Posterior vena cava (tissue), 2 donors: Measurements from ENCODE around the gene TRDMT1. TPM values are rescaled to one million over a fixed set of nuclear protein-coding genes. Genes with fewer than 3 reads are reported as not detected.

Experiments used
- DNase-seq: peaks from one replicate; pipeline ENCODE4 v3.0.0-alpha.2; 2020; ENCODE audit warnings: low spot score
- intact Hi-C, 2 donors: fragments of 100-400 bp; cut with DNase I; formaldehyde crosslinking; loops; one replicate each; pipeline versions ENCODE4 v1.14.1 to v1.14.2; 2022 to 2023
- total RNA-seq, 2 donors: library from RNA; stranded (reverse); fragmentation: NEBNext Ultra II Directional; extraction: Animal tissue kit (Norgen Biotek cat#: 25700); gene quantifications; one replicate each; pipeline ENCODE4 v1.2.1, GENCODE V29; 2021
- donor health status: DM: yes; HTN: yes; CAD: no.
- donor health status: DM: yes; HTN: yes; CAD: no.

Gene TRDMT1
- total RNA-seq, 2 donors from 2014 or later, result 9.5 to 11.0 TPM

DNA sequence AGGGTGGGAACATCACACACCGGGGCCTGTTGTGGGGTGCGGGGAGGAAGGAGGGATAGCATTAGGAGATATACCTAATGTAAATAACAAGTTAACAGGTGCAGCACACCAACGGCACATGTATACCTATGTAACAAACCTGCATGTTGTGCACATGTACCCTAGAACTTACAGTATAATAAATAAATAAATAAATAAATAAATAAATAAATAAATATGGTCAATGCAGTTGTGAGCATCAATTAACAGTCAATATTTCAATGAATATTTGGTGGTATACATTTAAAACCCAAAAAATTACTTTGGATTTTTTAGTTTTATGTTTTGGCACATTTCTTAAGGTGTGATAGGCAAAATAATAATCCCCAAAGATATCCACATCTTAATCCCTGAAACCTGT is 15.6 kb downstream of the TRDMT1 start:
- intact Hi-C loops, result no loop called here
- DNase-seq, result no peak

DNA sequence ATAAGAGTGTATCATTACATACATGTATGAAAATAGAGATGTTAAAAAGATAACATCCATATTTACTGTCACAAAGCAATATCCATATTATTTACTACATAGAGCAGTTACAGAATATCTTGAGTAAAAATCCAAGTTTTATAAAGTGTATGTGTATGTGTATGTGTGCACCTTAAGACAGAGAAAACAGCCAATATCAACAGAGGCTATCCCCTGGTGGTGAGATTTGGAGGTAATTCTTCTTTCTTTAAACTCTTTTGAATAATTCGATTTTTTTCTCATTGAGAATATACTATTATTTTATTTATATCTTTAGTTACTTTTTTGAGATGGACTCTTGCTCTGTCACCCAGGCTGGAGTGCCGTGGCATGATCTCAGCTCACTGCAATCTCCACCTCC is 18.4 kb downstream of the TRDMT1 start:
- DNase-seq, result no peak
- intact Hi-C loops, result no loop called here

DNA sequence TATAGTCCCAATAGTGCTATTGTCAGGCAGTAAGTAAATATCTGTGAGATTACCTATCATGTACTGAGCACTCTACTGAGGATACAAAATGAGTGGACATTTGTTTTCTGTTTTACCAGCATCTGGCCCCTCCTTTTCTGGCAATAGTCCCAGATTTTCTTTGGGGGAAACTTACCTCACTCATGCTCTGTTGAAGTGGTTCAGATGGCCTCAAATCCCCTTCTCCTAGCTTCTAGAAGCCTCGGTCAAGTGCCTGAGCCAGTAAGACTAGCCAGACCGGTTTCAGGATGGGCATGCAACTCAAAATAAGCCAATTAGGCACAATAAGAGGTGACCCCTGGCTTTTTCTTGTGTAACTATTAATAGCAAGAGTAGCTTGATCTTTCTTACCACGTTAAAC is 19.7 kb downstream of the TRDMT1 start:
- intact Hi-C loops, result no loop called here
- DNase-seq, result no peak

DNA sequence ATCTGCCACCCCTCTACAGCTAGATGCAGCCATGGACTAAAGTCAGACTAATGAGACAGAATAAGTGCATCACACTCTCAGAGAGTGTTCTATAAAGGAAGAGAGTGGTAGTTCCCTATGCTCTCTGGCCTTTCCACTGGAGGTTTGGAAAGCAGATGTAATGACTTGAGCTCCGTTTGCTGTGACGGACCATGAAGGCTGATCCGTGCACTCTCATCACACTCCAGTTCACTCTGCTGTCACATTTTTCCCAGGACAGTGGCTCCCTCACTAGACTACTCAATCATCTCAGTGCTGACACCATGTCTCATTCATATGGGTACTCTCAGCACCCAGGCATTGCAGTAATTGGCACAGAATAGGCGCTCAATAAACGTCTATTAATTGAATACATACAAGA is 20.4 kb downstream of the TRDMT1 start:
- DNase-seq, result no peak
- intact Hi-C loops, result no loop called here

DNA sequence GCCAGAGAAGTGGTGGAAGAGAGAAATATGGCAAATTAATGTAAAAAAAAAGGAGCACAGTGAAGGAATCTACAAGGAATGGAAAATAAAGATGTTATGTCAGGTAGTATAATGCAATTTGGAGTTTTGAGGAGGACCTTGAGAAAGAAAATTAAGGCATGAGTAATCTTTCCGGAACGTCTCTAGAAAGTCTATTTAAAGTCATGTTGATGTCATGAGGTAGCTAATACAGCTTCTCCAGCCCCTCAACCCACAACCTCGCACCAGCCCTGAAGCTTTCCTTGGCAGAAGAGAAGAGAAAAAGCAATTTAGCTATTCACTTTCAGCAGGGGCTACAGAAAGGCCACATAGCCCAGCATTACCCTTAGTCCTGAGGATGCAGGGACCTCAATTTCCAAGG is 22.5 kb downstream of the TRDMT1 start:
- intact Hi-C loops, result no loop called here
- DNase-seq, result no peak

DNA sequence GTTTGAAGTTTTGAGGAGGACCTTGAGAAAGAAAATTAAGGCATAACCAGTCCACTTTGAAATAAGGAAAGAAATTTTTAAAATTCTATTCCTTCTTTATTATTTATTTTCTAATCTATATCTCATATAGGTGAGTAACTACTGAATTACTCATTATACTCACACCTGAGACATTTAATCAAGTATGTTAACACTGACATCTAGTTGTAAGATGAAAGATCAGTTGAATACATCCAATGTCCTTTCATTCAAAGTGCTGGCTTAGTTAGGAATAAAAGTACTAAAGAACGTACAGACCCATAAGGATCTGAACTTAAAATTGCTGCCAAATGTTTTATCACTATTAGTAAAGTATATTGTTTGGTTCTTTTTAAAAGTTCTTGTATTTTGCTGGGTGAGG is 23.5 kb downstream of the TRDMT1 start:
- DNase-seq, result no peak
- intact Hi-C loops, result no loop called here

DNA sequence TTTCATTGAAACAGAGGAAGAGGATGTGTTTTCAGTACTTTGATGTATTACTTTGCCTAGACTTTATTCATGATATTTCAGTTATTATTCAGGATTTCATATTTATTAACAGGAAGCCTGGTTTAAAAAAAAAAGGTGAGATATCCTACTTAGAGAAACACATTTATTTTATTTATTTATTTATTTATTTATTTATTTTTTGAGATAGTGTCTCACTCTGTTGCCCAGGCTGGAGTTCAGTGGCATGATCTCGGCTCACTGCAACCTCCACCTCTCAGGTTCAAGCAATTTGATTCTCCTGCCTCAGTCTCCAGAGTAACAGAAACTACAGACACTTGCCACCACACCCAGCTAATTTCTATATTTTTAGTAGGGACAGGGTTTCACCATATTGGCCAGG is 24.5 kb downstream of the TRDMT1 start:
- DNase-seq, result no peak
- intact Hi-C loops, result no loop called here

DNA sequence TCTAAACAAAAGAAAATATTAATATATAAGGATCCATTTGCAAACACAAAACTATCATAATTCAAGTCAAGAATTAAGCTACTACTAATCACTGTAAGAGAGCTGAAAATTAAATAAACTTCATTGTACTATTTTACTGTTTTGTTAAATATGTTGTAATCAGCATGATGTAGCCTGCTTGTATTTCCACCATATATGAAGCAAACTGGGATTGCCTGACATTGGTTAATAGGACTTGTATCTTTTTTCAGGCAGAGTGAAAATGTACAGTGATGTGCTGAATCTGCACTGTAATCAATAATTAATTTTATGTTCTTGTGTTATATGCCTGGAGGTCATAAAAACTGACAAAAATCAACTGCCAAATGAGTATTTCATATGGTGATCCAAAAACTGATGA is 25.4 kb downstream of the TRDMT1 start:
- no peak for DNase-seq
- intact Hi-C loops, result no loop called here

DNA sequence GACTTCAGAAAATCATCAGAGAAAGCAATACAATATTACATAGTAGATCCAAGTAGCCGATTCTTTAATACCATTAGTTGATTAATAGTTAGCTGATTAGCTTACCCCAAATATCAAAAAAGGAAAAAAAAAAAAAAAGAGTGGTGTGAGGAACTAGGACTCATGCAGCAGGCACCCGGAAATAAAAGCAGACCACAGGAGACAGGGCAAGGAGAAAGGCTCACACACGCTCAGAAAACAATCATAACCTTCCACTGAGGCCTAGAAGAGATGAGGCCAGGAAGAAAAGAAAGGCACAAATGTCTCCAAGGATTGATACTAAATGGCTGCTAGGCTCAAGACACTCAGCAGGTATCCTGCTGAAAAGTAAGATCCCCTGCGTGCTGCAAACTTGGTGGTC is 25.9 kb downstream of the TRDMT1 start:
- DNase-seq, result no peak
- intact Hi-C loops, result no loop called here

DNA sequence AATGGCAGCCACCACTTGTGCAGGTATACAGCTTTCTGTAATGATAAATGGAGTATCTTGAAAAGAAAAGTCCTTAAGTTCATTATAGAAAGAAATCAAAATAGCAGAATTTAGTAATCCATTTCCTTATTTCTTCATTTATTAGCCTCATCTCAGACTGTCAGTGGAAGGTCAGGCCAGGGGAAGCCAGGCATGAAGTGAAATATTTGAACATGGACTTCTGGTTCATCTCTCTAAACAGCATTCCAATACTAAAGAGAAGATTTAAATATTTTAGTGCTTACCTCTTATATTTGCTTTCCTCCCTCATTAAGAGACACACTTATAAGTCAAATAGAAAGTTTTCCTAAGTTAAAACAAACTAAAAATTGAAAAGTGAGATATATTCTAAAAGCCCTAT is 26.8 kb downstream of the TRDMT1 start:
- intact Hi-C loops, result no loop called here
- DNase-seq, result no peak

DNA sequence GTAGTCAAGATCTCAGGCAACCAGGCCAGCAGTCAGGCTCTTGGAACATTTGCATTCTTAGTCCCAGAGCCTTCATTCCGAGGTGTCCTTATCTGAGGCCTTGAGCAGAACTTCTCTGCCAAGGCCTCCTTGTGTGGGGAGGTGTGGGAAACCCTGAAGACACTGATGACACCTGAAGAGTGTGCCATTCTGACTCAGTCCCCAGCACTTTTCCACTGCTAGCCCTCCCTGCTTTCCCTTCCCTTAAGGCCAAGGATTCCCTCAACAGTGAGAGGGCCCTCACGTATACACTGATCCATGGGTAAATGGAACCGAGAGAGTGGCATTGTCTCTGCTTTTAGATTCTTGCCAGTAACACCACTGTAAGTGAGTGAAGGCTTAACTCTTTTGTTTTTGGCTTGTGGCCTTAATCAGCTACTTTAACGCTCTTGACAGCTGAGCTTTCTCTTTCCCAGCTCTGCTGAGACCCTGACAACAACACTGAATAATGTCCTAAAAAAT is 30.3 kb downstream of the TRDMT1 start:
- intact Hi-C loops, result no loop called here
- DNase-seq, result no peak

DNA sequence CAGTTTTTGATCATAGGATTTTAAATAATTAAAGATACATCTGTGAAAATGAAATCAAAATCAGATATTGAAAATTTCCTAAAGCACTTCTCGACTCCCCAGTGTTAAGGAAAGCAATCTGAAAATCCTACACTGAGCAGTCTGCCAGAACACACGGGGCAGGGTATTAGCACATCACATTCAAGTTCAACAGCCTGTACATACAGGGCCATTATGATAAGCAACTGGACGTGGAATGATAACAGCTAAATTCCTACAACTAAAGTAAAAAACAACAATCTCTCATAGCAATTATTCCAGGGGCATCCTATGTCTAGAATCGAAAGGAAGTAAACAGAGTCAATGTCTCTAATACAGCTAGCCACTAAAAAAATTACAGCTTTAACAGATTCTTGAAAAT is 31.7 kb downstream of the TRDMT1 start:
- intact Hi-C loops, result no loop called here
- DNase-seq, result no peak

DNA sequence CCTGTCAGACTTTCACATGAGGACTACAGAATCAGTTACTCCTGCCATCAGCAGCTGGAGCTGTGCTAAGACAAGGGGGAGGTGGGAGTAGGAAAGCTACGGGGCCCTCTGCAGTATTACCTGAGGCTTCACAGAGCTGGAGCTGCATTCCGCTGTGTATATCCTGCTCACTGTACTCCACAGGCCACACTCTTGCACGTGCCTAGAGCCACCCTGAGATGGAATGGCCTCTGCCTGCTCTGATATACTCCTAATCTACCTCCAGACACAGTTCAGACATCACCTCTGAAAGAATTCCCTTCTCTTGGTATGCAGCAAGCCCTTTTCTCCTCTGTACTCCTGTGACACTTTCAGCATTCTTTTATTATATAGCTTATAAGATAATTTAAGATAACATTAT is 34.8 kb downstream of the TRDMT1 start:
- intact Hi-C loops, result no loop called here
- DNase-seq, result no peak

DNA sequence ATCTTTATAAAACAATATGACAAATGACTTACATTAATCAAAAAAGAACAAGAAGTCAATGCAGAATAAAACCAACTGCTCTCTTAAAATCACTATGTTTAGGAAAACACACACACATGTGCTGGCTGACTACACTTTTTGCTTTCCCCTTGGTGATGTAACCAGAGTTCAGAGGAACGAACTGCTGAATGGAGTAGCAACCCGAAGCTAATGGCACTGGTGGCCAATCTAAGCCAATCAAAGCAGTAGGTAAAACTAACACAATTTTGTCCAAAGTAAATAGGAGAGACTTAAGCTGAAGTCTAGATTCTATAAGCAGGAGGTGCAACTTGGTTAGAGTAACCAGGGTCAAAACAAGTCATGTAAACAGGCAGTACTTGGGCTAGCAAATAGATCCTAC is 38.6 kb downstream of the TRDMT1 start:
- no peak for DNase-seq
- intact Hi-C loops, result no loop called here

DNA sequence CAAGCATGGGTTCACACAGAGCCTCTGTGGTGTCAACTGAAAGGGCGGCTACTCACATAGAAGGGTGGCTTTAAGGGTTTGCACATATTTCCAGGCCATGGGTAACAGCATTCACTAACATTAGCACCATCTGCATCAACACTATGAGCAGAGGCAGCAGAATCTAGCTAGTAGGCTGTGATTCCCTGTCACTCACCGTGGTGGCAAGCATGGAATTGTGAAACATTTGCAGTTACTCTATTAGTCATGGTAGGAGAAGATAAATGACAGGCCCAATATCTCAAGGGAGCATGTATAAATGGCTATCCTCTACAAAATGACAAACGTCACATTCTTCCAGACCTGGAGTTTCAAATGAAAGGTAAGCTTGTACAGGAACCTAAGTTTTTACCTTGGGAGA is 39.7 kb downstream of the TRDMT1 start:
- no peak for DNase-seq
- intact Hi-C loops, result no loop called here

DNA sequence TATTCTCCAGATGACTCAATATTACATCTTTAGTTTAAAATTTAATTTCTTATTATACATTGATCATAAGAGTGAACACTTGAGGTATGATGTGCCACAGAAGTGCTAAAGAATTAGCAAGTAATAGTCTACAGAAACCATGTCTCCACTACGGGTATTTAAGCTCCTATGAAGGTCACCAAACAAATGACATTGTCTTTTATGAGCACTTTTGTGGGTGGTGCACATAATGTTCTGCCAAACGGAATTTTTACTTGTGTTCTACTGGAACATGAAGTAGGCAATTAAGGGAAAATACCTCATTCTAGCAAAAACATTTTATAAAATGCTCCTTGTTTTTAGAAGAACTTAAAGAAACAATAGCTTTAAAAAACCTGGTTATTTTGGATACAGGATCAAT is 44.4 kb downstream of the TRDMT1 start:
- DNase-seq, result no peak
- intact Hi-C loops, result no loop called here

DNA sequence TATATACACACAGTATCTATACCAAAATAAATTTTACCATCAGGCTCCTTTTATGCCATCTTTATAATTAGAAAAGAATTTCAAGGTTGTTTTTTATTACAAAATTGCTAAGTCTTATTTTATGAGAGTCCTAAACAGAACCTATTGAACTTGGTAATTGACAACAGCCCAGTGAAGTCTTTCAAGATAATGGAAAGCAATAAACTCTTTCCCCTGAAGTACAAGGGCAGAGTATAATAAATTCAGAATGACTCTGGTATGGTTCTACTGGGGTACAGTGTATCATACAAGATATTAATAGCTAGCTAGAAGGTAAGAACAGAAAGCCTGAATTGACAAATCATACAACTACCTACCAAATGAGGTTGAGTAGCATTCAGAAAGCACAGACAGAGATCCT is 45.6 kb downstream of the TRDMT1 start:
- intact Hi-C loops, result no loop called here

DNA sequence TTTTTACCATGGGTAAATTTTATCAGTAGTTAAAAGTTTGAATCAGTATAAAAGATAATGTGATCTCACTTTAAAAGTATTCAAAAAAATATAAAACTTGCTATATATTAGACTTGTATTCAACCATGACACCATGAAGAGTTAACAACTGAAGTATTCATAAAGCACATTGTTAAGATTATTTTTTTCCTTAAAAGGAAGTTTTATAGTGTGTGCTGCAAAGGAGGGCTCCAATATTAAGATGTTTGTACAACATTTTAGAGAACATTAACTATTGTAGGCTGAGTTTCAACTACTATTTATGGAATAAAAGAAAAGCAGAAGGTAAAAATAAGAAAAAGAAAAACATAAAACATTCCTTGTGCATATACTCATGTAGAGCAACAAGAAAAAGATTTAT is 47.4 kb downstream of the TRDMT1 start:
- intact Hi-C loops, result no loop called here
- no peak for DNase-seq

More for the DNA sequence above, 45.6 kb downstream of the TRDMT1 start:
- DNase-seq, result no peak

DNA sequence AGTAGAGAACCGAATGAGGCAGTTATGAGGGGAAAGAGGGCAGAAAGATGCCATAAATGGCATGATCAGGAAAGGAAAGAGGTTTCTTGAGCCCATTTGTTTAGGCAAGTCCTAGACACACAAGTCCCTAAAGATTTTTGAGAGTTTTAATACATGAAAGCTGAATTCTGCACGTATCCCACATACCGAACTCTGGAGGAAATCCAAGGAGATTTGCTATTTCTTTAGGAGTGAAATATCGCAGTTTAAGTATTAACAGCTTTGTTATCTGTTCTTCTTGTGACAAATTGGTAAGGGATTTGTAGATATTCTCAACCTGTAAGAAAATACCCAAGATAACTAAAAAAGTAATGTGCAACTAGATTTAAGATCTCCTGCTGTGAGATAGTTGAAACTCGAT is 48.2 kb downstream of the TRDMT1 start:
- DNase-seq, result no peak
- intact Hi-C loops, result no loop called here

DNA sequence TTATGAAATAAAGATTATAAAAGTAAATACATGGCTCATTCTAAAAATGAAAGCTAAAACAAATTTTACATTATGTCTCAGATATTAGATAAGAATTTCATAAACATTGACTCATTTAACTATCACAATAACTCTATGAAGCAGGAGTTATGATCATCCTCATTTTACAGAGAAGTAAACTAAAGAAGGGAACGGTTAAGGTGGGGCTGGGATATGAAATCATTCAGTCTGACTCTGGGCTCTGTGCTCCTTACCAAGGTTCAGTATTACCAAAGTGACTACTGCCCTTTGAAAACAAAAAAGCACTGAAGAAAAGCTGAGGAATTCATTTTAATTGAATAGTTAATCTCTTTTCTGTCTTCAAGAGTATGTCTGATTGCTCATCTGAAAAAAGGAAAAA is 49.8 kb downstream of the TRDMT1 start:
- no peak for DNase-seq
- intact Hi-C loops, result no loop called here

DNA sequence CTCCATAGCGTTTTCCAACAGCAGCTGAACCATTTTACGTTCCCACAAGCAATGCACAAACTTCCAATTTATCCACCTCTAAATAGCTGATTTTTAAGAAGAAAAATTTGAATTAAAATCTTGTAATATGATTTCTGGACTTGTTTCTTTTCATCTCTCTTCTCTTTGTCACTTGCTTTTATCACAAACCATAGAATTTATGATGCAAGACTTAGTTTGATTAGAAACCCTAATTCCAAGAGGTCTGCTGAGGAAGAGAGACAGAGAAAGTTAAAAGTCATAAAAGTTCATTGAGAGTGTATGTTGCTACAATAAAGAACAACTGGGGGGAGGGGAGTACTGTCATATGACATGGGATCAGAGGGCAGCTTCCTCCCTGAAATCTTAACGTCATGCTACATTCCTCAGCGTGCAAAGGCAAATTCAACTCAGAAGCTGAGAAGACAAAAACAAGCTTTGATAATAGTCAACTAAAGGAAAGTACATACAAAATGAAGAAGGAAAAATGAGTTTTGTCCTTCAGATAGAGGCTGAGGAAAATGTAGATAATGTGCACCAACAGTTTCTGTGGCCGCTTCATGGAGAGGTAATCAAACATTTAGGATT is 53.5 kb downstream of the TRDMT1 start:
- intact Hi-C loops, result no loop called here

DNA sequence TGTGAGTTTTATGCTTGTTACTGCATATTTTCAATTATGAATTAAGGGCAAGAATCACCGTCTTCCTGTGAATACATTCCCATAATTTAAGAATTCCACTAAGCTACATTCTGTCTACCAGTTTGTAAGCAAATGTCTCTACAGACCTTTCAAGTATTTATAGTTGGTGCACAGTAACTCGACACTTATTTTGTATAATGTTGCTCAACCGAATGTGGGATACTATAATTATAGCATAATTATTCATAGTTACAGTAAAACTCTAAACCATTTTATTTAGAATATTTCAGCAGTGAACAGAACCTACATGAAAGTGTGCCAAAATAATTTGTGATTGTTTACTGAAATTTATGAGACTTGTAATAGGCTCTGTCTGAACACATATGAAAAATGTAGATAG is 54.6 kb downstream of the TRDMT1 start:
- intact Hi-C loops, result no loop called here
- no peak for DNase-seq

More for the DNA sequence above, 53.5 kb downstream of the TRDMT1 start:
- DNase-seq, result no peak
